Stimulated activated CD8-positive, alpha-beta memory T cell treated with anti-CD3 and anti-CD28 coated beads, Interleukin-7, amount 100 ng/mL, for 24 hours (primary cell): ENCODE data around the gene C3orf49.

ENCODE experiments used
- DNase-seq: peaks from one replicate; pipeline ENCODE4 v3.0.0-alpha.2; 2020; ENCODE audit warnings: low read depth

C3orf49 gene

DNA sequence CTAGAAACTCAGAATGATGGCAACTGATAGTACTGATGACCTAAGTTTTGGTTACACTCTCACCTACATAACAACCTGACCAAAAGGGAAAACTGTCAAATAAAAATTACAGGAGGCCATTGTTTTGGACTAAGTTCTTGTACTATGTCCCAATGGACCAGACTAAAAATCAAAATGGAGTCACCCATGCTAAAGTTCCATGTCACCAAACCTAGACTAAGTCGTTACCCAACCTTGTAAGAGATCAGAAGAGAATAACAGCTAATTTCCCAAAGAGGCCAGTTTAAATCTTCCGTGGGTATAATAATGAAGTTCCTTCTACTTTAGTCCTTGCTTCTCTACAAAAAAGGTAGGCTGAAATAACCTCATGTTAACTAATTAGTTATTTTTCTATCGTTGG is 32.2 kb downstream of the C3orf49 start:
- no peak for DNase-seq

GRCh38 chr3:63853106-63853505 is 34.0 kb downstream of the C3orf49 start:
- no peak for DNase-seq

DNA sequence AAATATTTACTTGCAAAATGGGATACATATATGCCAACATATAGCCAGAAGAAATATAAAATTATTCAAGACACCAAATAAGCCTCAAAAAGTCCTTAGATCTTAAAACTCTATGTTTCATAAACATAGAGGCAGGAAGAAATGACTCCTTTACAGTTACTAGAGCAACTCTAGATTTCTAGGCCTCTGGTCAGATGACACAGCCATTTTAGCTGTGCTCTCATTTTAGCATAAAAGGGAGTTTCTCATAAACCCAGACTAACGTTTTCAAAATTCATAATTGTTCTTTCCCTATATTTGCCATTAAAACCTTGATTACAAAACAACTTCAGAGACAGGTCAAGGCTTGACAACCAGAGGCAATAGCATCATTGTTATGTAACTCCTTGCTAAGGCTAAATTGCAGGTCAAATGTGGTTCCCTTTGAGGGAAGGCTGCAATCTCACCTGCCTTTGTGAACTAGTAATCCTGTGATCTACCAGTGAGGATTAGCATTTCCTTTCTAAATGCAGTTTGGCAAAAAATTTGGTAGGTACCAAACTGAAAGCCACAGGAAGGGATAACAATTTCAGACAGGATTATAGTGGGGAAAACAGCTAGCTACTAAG is 36.3 kb downstream of the C3orf49 start:
- no peak for DNase-seq

DNA sequence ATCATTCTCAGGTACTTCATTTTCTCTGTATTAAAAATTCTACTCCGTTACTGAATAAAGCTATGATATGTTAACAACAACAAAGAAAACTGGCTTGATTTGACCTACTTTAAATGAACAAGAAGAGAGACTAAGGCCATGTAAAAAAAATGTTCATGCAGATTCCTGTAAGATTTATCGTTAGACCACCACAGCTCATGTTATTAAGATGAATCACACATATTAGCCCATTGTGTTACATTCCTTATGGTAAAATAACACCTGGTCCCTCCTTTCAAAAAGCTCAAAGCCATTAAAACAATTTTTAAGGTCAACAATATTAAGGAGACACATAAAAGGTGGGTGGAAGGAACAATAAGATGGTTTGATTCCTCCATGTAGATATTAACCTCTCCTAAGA is 38.2 kb downstream of the C3orf49 start:
- DNase-seq: no peak

GRCh38 chr3:63860776-63861175 is 41.7 kb downstream of the C3orf49 start:
- no peak for DNase-seq

- no peak for DNase-seq
Measured at GRCh38 chr3:63861306-63861705, 42.2 kb downstream of the C3orf49 start.

DNA sequence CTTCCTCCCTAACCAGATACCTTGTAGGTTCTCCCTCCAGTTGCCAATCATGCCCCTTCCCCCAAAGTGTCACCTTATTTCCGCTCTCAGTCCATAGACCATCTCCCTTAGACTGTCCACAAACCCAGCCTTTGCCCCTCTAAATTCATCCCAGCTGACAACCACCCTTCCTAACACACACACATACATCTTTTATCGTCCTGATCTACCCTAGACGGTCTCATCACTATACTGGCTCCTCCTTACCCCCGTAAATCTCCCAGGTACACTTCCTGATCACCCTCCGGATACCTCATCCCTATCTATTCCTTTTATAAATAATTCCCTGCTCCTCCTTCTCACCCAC is 43.7 kb downstream of the C3orf49 start:
- no peak for DNase-seq

- DNase-seq: peak; percentile 26
Measured at GRCh38 chr3:63863150-63864007, 44.3 kb downstream of the C3orf49 start, which contains the start of the genes ATXN7 and THOC7. TSS of gene ATXN7 (plus strand) at chr3:63863867. CDS start at chr3:63912599, 48,732 bp downstream. TSS of gene THOC7 (minus strand) at chr3:63863805. CDS start at chr3:63863790, 15 bp downstream.

DNA sequence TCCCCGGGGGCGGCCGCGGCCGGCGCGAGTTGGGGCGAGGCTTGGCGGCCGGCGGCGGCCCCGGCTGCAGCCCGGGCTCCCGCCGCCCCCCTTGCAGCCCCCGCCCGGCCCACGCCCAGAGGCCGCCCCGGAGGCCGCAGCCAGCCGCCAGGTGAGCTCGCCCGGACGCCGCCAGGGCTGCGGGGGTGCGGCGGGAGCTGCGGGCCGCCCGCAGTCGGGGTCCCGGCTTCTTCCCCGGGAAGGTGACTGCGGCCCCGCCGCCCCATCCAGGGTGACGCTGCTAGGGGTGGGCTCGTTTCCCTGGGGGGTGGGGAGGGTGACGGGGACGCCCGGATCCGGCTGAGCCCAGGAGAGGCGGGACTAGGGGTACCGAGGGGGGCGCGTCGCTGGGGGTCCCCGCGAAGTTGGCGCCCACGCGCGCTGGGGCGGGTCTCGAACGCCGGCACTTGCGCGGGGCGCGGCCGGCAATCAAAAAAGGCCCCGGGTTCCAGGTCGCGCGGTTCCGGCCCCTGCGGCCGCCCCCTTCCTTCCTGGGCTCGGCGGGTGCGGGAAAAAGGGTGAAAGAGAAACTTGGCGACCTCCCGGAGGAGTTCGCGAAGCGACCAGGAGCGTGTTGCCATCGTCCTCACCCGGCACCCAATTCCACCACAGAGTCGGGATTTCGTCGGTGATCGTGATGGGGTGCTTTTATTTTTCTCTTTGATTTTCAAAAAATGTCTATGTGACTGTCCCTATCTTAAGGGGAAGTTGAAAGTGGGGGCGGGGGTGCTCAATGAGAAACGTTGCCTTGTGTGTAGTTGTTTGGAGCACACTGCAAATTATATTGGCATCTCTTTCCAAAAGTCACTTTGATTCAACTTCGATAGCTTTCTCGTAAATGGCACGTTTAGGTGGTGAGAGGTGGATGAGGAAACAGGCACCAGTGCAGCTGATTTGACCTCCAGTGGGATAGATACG is 45.2 kb downstream of the C3orf49 start:
- peak; percentile 30 for DNase-seq

- no peak for DNase-seq
Measured at GRCh38 chr3:63864965-63865327, 45.8 kb downstream of the C3orf49 start.

GRCh38 chr3:63867225-63867624 is 48.1 kb downstream of the C3orf49 start:
- DNase-seq: no peak

GRCh38 chr3:63869940-63870614 is 51.0 kb downstream of the C3orf49 start:
- no peak for DNase-seq

- DNase-seq: no peak
Measured at GRCh38 chr3:63870615-63871005, 51.5 kb downstream of the C3orf49 start.

DNA sequence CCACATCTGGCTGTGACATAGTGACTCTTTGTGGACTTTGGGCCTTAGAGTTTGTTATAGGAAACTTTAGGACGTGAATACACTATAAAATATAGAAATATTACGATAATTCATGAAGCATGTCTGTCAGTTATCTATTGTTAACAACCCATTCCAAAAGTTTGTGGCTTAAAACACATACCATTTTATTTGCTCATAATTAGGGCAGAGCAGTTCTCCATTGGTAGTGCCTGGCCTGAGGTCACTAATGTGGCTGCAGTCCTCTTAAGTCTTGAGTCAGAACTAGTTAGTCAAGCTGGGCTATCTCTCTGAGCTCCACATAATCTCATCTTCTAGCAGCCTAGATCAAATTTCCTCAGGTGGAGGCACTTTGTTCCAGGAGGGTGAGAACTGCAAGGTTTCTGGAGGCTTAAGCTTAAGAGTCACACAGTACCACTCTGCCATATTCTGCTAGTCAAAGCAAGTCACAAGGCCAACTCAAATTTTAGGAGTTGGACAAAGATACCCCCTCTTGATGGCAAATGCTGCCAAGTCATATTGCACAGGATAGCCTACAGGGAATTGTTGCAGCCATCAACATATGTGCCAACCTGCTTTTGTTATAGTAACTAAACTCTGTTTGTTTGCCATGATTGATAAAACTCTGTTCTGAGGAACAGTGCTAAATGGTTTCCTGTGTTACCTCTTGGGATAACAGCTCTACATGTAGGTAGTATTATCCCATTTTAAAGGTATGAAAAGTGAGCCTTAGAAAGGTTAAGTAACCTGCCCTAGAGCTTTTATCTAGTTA is 53.2 kb downstream of the C3orf49 start:
- DNase-seq: no peak

- DNase-seq: no peak
Measured at GRCh38 chr3:63874769-63875168, 55.7 kb downstream of the C3orf49 start.

GRCh38 chr3:63875510-63875909 is 56.4 kb downstream of the C3orf49 start:
- no peak for DNase-seq

DNA sequence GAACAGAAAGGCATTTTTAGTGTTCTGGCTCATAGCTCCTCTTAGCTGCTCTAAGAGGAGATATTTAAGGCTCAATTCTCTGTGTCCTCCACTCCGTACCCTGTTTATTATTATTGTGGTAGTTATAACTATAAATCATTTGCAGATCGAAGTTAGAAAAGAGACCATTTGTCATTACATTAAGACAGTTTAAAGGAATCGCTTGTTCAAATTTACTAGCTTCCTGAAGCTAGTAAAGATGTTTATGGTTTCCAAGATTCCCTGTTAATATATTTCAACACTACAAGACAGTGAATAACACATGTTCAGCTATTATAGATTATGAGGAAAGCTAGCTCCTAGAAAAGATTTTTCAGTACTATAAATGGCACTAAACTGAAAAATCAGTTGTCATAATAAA is 57.2 kb downstream of the C3orf49 start:
- DNase-seq: no peak

- no peak for DNase-seq
Measured at GRCh38 chr3:63877737-63878393, 58.8 kb downstream of the C3orf49 start.

DNA sequence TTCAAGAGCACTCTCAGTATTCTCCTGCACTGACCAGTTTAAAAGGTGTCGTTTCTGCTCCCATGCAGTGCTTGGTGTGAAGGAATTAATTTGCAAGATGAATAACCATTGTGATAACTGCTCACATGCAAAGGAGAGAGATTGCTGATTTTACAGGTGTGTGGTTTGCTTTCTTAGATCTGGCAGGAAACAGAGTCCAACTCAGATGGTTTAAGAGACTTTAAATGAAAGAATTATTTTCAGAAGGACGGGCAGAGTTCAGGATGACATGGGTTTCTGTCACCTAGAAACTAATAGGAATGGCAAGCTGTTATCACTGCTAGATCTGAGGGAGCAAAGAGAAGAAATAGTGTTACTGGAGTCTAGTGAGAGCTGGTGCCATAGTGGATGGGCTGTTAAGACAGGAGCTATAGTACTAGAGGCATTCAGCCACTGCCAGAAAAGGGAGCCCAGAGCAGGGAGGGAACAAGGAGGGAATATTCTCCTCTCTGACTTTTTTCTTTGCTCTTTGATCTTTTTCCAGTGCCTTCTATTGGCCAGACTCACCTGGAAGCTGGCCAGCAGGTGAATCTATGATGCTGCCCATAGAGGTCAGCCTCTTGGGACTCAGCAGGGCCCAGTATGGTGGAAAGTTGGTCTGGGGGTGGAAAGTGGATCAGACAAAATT is 59.4 kb downstream of the C3orf49 start:
- DNase-seq: no peak

- no peak for DNase-seq
Measured at GRCh38 chr3:63880653-63881052, 61.6 kb downstream of the C3orf49 start.
